ENCODE results near the gene DLG2. TPM values are rescaled to one million over a fixed set of nuclear protein-coding genes. Genes with fewer than 3 reads are reported as not detected.

The DLG2 gene
- total RNA-seq, 1 donor from 2014 or later, result 2.1 TPM

DNA sequence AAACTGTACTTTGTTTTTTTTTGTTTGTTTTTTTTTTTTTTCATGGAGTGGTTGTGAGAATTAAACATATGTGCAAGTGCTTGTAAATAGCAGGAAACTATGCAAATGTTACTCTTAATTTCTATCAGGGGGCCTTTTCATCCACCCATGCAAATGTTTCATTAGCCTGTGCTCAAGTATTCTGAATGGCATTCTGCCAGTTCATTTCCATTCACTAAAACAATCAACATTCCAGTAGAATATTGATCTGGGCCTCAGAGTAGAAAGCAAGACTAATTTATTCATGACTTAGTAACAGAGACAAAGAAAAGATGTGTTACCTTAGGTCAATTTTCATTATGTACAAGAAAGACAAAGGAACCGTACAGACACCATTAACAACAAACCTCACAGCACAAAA, 971.4 kb downstream of the DLG2 start:
- no peak overlapping the region for H3K27ac Mint-ChIP-seq (ENCODE audit: unreplicated experiment)
- peaks cover 6% of the 10 kb centered on the region for H3K9me3 Mint-ChIP-seq
- TF ChIP-seq, protein P1, sequence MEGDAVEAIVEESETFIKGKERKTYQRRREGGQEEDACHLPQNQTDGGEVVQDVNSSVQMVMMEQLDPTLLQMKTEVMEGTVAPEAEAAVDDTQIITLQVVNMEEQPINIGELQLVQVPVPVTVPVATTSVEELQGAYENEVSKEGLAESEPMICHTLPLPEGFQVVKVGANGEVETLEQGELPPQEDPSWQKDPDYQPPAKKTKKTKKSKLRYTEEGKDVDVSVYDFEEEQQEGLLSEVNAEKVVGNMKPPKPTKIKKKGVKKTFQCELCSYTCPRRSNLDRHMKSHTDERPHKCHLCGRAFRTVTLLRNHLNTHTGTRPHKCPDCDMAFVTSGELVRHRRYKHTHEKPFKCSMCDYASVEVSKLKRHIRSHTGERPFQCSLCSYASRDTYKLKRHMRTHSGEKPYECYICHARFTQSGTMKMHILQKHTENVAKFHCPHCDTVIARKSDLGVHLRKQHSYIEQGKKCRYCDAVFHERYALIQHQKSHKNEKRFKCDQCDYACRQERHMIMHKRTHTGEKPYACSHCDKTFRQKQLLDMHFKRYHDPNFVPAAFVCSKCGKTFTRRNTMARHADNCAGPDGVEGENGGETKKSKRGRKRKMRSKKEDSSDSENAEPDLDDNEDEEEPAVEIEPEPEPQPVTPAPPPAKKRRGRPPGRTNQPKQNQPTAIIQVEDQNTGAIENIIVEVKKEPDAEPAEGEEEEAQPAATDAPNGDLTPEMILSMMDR (conservative IDR thresholded peaks at IDR 0.05), result no peak
- no peak overlapping the region for H3K4me3 Mint-ChIP-seq
- peaks cover 4% of the 10 kb centered on the region for H3K4me1 Mint-ChIP-seq
- H3K27me3 Mint-ChIP-seq (ENCODE audit: low read depth), result peaks cover 2% of the 10 kb centered on the region
- DNase-seq (ENCODE audit: low read depth, low spot score), result no peak
- no peaks in the 10 kb centered on the region for H3K36me3 Mint-ChIP-seq (ENCODE audit: low read depth)

DNA sequence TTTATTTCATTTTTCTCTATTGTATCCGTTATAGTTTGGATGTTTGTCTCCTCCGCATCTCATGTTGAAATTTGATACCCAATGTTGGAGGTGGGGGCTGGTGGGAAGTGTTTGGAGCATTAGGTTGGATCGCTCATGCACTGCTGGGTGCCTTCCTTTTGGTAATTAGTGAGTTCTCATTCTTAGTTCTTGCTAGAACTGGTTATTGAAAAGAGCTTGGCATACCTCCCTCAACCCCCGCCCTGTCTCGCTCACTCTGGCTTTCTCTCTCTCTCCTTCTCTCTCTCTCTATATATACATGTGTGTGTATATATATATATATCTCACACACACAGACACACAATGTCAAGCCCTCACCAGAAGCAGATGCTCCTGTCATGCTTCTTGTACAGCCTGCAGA, 978.7 kb downstream of the DLG2 start:
- no peak for DNase-seq (ENCODE audit: low read depth, low spot score)
- peaks cover 11% of the 10 kb centered on the region for H3K4me1 Mint-ChIP-seq
- no peak overlapping the region for H3K27ac Mint-ChIP-seq (ENCODE audit: unreplicated experiment)
- H3K4me3 Mint-ChIP-seq, result no peak overlapping the region
- TF ChIP-seq, protein P1 (conservative IDR thresholded peaks at IDR 0.05), result no peak
- H3K27me3 Mint-ChIP-seq (ENCODE audit: low read depth), result peaks cover 2% of the 10 kb centered on the region
- no peaks in the 10 kb centered on the region for H3K36me3 Mint-ChIP-seq (ENCODE audit: low read depth)
- no peaks in the 10 kb centered on the region for H3K9me3 Mint-ChIP-seq

DNA sequence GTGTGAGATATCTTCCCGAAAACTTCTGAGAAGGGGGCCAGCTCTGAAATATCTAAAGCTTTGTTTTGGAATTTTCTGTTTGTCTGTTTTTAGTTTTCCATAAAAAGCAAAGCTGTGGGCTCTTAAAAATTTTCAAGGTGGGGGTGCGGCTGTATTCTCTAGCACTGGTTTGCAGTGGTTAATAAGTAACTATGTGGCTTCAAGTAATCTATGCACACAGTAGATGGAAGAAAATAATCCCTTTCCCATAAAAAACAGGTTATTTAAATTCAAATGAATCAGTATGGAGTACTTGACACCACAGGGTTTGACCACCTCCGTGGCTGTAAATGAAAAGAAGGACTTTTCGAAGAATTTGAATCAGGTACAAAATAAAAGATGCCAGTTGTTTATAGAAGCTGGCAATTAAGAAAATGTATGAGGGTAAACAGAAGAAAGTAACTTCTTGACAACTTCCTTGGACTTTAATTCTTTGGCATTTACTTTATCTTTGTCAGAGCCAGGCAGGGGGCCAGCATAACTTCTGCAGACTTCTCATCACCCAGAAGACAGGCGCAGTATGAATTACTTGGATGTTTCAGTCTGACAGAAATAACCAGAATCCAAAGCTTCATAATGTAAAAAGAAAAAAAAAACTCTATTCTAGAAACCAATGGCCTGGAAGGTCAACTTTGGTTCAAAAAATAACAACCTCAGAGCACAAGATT, 981.0 kb downstream of the DLG2 start:
- TF ChIP-seq, protein P1 (conservative IDR thresholded peaks at IDR 0.05), result no peak
- Mint-ChIP-seq H3K36me3 (ENCODE audit: low read depth) (no peaks in the 10 kb centered on the region), H3K9me3 (no peaks in the 10 kb centered on the region), H3K4me1 (peaks cover 11% of the 10 kb centered on the region), H3K4me3 (no peak overlapping the region), H3K27ac (ENCODE audit: unreplicated experiment) (no peak overlapping the region), H3K27me3 (ENCODE audit: low read depth) (no peaks in the 10 kb centered on the region)
- no peak for DNase-seq (ENCODE audit: low read depth, low spot score)

DNA sequence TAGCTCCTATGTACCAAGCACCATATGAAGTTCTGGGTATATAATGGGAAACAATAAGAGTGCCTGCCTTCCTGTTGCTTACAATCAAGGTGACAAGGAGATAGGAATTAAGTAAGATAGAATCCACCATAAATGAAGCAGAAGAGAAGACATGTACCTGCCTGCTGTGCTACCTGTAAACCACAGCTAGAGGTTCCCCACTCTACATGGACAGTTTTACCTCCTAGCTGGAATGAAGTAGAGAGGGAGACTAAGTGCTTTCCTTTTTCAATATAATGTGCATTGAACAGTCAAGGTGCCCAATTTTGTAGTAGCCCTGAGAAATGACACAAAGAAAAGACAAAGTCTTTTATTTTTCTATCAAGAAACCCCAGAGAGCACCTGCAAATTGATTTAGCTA, 984.6 kb downstream of the DLG2 start:
- H3K4me1 Mint-ChIP-seq, result peaks cover 7% of the 10 kb centered on the region
- H3K4me3 Mint-ChIP-seq, result no peak overlapping the region
- no peaks in the 10 kb centered on the region for H3K9me3 Mint-ChIP-seq
- H3K27ac Mint-ChIP-seq (ENCODE audit: unreplicated experiment), result no peak overlapping the region
- no peaks in the 10 kb centered on the region for H3K36me3 Mint-ChIP-seq (ENCODE audit: low read depth)
- DNase-seq (ENCODE audit: low read depth, low spot score), result no peak
- TF ChIP-seq, protein P1 (conservative IDR thresholded peaks at IDR 0.05), result no peak
- no peaks in the 10 kb centered on the region for H3K27me3 Mint-ChIP-seq (ENCODE audit: low read depth)

DNA sequence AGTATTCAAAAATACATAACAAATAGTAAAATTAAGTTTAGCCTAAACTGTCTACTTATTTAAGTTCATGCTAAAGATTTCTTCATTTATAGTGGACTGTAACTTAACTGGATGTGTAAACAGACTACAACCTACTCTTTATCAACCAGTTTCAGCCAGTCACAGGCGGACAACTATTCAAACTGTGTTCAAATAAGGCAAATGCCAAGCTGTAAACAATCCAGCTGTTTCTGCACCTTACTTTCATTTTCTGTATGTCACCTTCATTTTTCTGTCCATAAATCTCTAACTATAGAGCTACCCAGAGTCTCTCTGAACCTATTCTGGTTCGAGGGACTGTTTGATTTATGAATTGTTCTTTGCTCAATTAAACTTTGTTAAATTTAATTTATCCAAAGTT, 992.8 kb downstream of the DLG2 start:
- no peaks in the 10 kb centered on the region for H3K36me3 Mint-ChIP-seq (ENCODE audit: low read depth)
- no peak overlapping the region for H3K4me3 Mint-ChIP-seq
- no peaks in the 10 kb centered on the region for H3K9me3 Mint-ChIP-seq
- peaks cover 6% of the 10 kb centered on the region for H3K27me3 Mint-ChIP-seq (ENCODE audit: low read depth)
- H3K4me1 Mint-ChIP-seq, result no peaks in the 10 kb centered on the region
- no peak overlapping the region for H3K27ac Mint-ChIP-seq (ENCODE audit: unreplicated experiment)
- TF ChIP-seq, protein P1 (conservative IDR thresholded peaks at IDR 0.05), result no peak
- no peak for DNase-seq (ENCODE audit: low read depth, low spot score)
